Left forelimb (tissue), 1 donor: ENCODE results near the gene SRGAP3.
"Not testable (repeated sequence)": the region's sequence is repeated elsewhere in the genome, so short reads cannot be mapped to it uniquely, and the experiment has no call there.

ENCODE experiments used
- DNase-seq: peaks from one replicate; pipeline ENCODE4 v3.0.0-alpha.2; 2018; ENCODE audit warnings: low spot score

SRGAP3 gene

GRCh38 chr3:9249273-9250192 is at the start of gene SRGAP3:
TSS of gene SRGAP3 (minus strand) at chr3:9249646. CDS start at chr3:9248951, 695 bp downstream.
- peak; percentile 92 for DNase-seq

DNA sequence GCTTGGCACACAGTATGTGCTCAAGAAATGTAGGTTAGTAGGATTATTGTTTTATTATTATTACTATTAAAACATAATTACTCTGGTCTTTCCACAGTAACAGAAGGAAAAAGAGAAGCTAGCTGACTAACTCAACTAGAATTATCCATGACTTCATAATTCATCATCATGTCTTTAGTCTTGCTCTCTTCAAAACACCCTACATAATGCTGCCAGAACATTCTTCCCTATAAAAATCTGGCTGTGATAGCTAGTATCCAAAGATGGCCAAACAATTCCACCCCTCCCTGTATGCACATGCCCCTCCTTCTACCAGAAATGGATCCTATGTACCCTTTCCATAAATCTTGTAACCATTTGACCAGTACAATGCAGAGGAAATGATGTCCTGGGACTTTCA is 48.8 kb upstream of the SRGAP3 start:
- no peak for DNase-seq

DNA sequence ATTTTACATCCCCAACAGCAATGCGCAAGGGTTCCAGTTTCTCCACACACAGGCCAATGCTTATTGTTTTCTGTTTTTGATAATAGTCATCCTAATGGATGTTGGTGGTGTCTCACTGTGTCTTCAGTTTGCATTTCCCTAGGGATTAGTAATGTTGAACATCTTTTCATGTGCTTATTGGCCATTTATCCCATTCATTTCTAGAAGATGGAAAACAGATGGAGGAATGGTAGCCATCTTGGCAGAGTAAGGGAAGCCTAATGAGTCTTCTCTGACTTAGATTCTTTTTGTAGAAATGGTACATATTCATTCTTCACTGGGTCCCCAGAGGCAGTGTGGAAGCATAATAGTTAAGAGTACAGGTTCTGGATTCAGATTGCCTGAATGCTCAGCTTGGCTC is 46.8 kb upstream of the SRGAP3 start:
- DNase-seq = no peak

DNA sequence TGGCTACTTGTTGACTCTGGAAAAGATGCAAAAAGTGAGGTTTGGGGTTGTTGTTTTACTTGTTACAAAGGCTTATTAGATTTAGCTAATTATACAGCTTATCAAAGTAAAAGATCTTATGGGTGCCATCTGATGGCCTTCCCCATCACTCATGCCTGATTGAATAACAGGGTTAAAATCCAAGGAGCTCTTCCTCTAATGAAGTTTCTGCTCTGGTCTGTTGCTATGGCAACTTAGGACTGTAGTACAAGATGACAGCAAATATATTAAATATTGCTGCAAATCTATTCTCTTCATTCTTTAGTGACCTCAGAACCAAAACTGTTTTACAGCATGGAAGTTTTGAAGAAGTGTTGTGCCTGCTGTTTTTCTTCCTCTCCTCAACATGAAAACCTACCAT is 45.6 kb upstream of the SRGAP3 start:
- DNase-seq = no peak

- not testable (repeated sequence) for DNase-seq
These were observed 44.5 kb upstream of the SRGAP3 start for GRCh38 chr3:9293953-9294352.

DNA sequence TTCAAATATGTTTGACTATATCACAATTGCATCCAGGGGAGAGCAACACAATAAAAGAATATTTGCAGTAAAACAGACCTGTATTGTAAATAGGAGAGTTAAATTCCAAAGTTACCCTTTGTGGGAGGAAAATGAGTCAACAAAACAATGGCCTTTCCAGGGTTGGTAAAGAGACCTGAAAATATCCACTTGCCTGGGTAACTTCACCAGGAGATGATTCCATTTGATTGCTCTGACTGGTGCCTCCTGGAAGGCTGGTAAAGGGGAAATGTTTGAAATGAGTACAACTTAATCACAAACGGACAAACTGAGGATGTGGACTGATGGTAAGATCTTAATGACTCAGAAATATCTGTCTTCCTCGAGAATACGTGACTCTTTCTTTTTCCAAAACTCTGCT is 43.6 kb upstream of the SRGAP3 start:
- no peak for DNase-seq

DNA sequence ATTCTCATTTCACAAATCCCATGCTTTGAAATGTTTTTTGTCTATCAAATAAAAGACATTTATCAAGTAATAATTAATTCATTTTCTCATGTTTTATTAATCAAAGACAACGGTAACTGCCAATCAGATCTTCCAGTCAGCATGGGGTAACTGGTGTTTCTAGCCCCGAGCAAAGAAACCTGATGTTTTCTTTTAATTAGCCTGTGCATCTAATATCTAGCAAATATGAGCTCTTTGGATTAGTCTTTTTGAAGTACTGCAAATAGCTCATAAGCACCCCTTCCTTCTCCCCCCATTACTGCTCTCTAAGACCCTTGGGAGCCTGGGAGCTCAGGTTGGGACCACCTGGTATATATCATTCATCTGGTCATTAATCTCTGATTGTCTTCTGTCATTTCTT is 43.1 kb upstream of the SRGAP3 start:
- DNase-seq = no peak

DNA sequence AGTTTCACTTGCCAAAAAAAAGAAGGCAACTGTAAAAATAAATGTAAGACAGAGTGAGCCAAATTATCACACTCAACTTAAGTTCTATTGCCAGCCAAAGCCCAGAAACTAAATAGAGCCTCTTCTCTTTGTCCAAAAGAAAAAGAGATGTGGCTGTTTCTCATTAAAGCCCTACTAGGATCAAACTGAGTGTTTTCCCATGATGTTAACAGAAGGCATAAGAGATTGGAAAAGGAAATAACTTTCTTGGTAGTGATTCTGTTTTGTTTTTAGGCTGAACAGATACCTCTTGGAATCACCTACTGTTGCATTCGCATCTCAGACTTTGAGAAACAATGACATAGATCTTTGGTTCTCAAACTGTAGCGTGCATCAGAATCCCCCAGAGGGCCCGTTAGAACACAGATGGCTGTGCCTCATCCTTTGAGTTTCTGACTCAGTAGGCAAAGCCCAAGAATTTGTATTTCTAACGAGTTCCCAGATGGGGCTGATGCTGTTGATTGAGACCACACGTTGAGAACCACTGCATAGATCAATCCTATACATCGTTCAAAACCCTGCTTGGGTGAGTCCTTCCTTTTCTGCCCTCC is 42.5 kb upstream of the SRGAP3 start:
- no peak for DNase-seq

- DNase-seq = no peak
These were observed 41.1 kb upstream of the SRGAP3 start for GRCh38 chr3:9290566-9290965.

DNA sequence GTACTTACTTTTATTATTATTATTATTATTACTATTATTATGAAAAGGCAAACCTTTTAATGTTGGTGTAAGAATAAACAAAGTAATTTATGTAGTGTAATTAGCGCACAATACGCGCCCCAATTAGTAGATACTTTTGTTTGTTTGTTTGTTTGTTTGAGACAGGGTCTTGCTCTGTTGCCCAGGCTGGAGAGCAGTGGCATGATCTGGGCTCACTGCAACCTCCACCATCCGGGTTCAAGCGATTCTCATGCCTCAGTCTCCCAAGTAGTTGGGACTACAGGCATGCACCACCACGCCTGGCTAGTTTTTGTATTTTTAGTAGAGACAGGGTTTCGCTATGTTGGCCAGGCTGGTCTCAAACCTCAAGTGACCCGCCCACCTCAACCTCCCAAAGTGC is 32.1 kb upstream of the SRGAP3 start:
- not testable (repeated sequence) for DNase-seq

DNA sequence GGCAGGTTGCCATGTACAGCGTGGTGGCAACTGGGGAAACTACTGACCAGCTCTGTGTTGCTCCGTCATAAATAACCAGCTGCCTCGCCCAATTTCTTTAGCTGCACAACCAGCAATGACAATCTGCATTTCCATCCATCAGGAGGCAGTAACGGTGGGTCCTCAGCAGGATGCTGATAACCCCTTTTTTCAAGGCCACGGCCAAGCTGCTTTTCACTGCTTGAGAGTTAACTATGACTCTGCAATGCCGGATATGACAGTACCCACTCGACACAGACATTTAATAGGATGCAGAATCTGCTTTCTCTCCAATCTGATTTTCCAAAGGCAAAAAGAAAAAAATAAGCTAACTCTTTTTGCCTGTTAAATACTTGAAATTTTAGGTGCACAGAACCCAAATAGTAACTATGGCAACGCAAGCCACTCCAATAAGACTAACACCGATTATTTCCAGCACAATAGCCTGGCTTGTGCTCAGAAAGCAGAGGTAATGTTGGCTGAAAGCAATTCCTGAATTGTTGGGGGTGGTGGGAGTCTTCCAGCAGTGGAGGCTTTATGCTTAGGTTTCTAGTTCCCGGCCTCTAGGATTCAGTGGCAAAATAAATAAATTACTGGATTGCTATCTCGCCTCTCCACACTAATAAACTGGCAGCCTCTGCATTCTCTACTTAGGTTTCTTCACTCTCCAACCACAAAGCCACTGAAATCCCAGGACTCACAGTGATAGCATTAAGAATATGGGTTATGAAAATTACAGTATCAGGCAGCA is 31.2 kb upstream of the SRGAP3 start:
- no peak for DNase-seq

DNA sequence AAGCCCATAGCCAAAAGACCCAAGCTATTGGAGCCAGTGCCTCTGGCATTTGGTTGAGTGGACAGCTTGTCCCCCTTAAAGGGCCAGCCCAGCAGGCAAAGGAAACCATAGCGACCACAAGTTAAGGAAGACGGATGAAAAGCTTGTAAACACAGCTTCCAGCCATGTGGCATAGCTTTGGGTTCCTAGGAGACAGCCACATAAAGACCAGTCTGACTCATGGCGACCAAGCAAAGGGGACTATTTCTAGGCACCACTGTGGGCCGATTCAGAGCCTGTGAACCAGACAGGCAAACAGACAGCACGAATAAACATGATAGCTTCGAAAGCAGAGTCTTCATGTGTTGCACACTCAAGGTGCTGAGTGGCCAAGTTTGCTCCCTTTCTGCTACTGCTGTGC is 30.5 kb upstream of the SRGAP3 start:
- no peak for DNase-seq

DNA sequence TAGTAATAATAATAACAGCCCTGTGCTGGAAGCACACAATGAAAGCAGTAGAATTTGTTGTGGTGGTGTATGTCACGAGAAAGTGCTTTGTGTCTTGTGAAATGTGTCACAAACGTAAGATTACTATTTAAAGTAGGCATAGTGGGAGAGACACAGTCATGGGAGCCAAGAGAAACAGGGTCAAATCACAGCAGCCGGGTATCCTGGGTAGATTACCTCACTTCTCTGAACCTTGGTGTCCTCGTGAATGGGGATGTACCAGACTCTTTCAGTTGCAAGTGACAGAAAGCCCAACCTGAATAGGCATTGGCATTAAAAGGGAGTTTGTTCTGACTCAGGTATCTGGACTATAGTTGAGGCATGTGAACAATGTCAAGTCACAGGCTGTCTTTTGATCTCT is 29.1 kb upstream of the SRGAP3 start:
- DNase-seq = no peak

- DNase-seq = no peak
These were observed 28.6 kb upstream of the SRGAP3 start for GRCh38 chr3:9278085-9278484.

- DNase-seq = no peak
These were observed 27.4 kb upstream of the SRGAP3 start for GRCh38 chr3:9276761-9277370.

- DNase-seq = no peak
These were observed 22.5 kb upstream of the SRGAP3 start for GRCh38 chr3:9271903-9272302.

- no peak for DNase-seq
These were observed 21.3 kb upstream of the SRGAP3 start for GRCh38 chr3:9270704-9271103.

GRCh38 chr3:9266716-9267115 is 17.3 kb upstream of the SRGAP3 start:
- no peak for DNase-seq

- no peak for DNase-seq
These were observed 10.9 kb upstream of the SRGAP3 start for GRCh38 chr3:9260305-9260704.

- no peak for DNase-seq
These were observed 7.6 kb upstream of the SRGAP3 start for GRCh38 chr3:9257092-9257491.

GRCh38 chr3:9255976-9256375 is 6.5 kb upstream of the SRGAP3 start:
- DNase-seq = no peak

DNA sequence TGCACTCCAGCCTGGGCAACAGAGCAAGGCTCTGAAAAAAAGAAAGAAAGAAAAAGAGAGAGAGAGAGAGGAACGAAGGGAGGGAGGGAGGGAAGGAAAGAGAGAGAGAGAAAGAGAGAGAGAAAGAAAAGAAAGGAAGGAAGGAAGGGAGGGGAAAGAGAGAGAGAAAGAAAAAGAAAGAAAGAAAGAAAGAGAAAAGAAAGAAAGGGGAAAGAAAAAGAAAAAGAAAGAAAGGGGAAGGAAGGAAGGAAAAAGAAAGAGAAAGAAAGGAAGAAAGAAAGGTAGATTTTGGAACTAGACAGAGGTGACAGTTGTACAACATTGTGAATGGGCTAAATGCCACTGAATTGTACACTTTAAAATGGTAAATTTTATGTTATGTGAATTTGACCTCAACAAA is 5.3 kb upstream of the SRGAP3 start:
- DNase-seq = no peak
